GM21576 (cell line): ENCODE data around the gene KLHL6.

Experiments used
- ATAC-seq: cut with Tn5 transposase; IDR thresholded peaks from one replicate; pipeline ENCODE4 v1.9.1; 2021; ENCODE audit warnings: mild to moderate bottlenecking, moderate library complexity; ENCODE audit not compliant: unreplicated experiment

Gene KLHL6

GRCh38 chr3:183508821-183509220 is 46.7 kb downstream of the KLHL6 start:
- ATAC-seq: no peak

DNA sequence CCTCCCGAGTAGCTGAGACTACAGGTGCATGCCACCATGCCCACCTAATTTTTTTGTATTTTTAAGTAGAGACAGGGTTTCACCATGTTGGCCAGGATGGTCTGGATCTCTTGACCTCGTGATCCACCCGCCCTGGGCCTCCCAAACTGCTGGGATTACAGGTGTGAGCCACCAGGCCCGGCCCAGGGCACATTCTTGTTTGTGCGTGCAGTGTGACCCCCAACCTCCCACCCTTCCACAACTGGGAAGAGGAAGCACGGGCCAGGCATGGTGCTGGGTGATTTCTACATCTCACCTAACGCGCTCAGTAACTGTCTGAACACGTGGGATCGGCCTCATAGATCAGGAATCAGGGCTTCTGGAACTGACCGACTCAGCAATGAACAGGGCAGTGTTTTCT is 48.0 kb downstream of the KLHL6 start:
- no peak for ATAC-seq

- ATAC-seq: no peak
Observed at GRCh38 chr3:183506674-183507320, 48.7 kb downstream of the KLHL6 start.

GRCh38 chr3:183504597-183504996 is 50.9 kb downstream of the KLHL6 start:
- no peak for ATAC-seq

- no peak for ATAC-seq
Observed at GRCh38 chr3:183503746-183504145, 51.8 kb downstream of the KLHL6 start.

DNA sequence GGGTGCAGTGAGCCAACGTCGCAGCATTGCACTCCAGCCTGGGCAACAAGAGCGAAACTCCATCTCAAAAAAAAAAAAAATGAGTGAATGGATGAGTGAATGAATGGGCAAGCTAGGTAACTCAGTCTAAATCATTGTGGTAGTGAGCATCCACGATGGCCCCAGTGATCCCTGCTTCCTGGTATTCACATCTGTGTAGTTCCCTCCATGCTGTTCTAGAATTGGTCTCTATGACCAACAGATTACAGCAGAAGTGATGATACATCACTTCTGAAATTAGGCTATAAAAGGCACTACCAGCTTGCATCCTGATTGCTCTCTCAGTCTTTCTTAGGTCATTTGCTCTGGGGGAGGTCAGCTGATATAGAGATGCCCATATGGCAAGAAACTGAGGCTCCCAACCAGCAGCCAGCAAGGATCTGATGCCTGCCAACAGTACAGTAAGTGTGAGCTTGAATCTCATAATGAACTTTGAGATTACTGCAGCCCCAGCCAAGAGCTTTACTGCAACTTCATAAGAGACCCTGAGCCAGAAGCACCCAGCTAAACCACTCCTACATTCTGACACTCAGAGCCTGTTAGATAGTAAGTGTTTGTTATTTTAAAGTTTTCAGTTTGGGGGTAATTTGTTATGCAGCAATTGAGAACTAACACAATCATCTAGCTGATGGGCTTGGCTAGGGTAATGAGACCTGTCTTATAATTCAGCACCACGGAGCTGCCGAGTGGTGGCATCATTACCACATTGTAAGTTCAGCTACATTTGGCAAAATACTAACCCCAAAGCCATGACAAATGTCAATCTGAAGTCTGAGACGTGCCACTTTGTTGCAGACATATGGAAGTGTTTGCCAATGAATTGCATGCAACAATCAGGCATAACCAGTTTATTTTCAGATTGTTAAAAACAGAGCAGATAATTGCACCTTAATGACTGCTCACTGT is 53.0 kb downstream of the KLHL6 start:
- no peak for ATAC-seq

GRCh38 chr3:183500981-183501704 is 54.4 kb downstream of the KLHL6 start:
- ATAC-seq: no peak

- ATAC-seq: no peak
Observed at GRCh38 chr3:183500319-183500718, 55.2 kb downstream of the KLHL6 start.

DNA sequence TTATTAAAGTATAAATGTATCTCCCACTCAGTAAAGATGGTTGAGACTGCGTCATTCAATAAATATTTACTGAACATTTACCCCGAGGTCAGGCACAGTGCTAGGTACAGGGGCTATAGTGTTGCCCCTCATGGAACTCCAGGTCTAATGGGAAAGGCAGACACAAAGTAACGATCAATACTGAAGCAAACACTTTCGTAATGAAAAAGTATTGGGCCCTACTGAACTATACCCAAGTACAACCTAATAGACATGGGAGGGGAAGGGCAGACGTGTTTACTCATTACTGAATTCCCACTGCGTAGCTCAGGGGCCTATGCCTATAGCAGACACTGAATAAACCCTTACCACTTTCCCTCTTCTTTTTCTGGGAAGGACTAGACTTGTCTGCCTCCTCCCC is 56.9 kb downstream of the KLHL6 start:
- no peak for ATAC-seq

DNA sequence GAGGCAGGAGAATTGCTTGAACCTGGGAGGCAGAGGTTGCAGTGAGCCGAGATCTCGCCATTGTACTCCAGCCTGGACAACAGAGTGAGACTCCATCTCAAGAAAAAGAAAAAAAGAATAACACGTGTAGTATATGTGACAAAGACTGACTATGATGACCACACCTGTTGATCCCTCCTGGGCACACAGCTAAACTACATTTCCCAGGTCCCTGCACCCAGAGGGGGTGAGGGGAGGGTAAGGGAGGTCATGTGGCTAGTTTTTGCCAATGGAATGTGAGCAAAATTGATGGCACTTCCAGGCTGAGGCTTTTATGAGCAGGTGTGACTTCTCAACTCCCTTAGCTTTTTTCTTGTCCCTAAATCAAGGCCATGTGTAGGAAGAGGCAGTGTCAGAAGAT is 58.2 kb downstream of the KLHL6 start:
- no peak for ATAC-seq

- no peak for ATAC-seq
Observed at GRCh38 chr3:183496311-183496710, 59.2 kb downstream of the KLHL6 start.

- ATAC-seq: no peak
Observed at GRCh38 chr3:183494341-183494740, 61.2 kb downstream of the KLHL6 start.

DNA sequence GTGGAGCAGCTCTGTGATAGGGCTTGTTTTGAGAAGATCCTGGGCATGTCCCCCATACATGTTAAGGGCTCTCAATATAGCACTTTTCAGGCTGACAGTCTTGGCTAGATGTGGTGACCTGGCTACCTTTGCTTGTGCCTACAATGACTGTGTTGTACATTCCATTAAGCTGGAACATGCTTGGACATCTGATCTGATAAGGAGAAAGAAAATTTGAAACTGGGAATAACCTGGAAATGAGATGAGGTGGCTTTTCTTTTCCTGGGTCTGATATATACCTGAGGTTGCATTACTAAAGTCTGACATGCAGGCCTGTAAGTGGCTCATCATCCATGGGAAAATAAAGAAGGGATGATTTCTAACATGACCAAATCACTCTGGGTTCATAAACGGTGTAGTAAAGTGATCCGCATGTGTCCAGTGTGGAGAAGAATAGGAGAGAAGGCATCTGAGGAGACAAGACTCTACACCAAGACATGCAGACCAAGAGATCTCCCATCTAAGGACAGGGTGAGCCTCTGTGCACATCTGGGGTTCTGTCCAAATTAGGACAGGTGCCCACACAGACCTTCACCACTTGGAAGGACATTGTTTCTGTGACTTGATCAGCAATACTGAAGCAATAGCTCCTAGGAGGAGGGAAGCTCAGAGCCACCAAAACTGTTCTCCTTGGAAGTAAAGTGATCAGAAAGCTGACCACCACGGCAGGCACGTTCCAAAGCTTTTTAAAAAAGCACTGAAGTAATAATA is 62.0 kb downstream of the KLHL6 start:
- ATAC-seq: no peak

GRCh38 chr3:183492849-183493179 is 62.7 kb downstream of the KLHL6 start:
- no peak for ATAC-seq

- ATAC-seq: no peak
Observed at GRCh38 chr3:183491923-183492848, 63.3 kb downstream of the KLHL6 start.

- ATAC-seq: no peak
Observed at GRCh38 chr3:183491109-183491922, 64.2 kb downstream of the KLHL6 start.

- no peak for ATAC-seq
Observed at GRCh38 chr3:183490653-183491052, 64.9 kb downstream of the KLHL6 start.

GRCh38 chr3:183490211-183490601 is 65.3 kb downstream of the KLHL6 start:
- no peak for ATAC-seq
